Aorta (tissue), 5 donors: ENCODE data around the gene ESRRA. TPM values are rescaled to one million over a fixed set of nuclear protein-coding genes. Genes with fewer than 3 reads are reported as not detected.
"Not testable (repeated sequence)": the region's sequence is repeated elsewhere in the genome, so short reads cannot be mapped to it uniquely, and the experiment has no call there.

Experiments
- ATAC-seq: fragments of 200-7000 bp; cut with Tn5 transposase; one replicate; pipeline ENCODE4 v1.9.1; 2022; ENCODE audit warnings: moderate library complexity; ENCODE audit not compliant: low FRiP score
- DNase-seq, 2 donors: peaks; one replicate each; pipeline ENCODE4 v3.0.0-alpha.2; 2020
- H3K27ac ChIP-seq, 2 donors: one replicate each; pipeline ENCODE4 v1.5.1; 2013; ENCODE audit warnings: low read length in 2 of 2, mild to moderate bottlenecking in 2 of 2, moderate library complexity in 2 of 2, control low read depth in 1 of 2, inconsistent platforms in 1 of 2, low read depth in 1 of 2
- H3K27me3 ChIP-seq, 2 donors: one replicate each; pipeline ENCODE4 v1.6.1; 2013; ENCODE audit warnings: control low read depth in 1 of 2, low read length in 1 of 2, mild to moderate bottlenecking in 1 of 2, moderate library complexity in 1 of 2; ENCODE audit not compliant: insufficient read depth in 2 of 2, control insufficient read depth in 1 of 2
- H3K36me3 ChIP-seq, 2 donors: one replicate each; pipeline ENCODE4 v1.6.1; 2013; ENCODE audit warnings: control low read depth in 1 of 2, low read length in 1 of 2, mild to moderate bottlenecking in 1 of 2; ENCODE audit not compliant: insufficient read depth in 2 of 2, control insufficient read depth in 1 of 2
- H3K4me1 ChIP-seq, 2 donors: one replicate each; pipeline ENCODE4 v1.6.1; 2013; ENCODE audit warnings: low read length in 2 of 2, control low read depth in 1 of 2, mild to moderate bottlenecking in 1 of 2, moderate library complexity in 1 of 2; ENCODE audit not compliant: insufficient read depth in 2 of 2, control insufficient read depth in 1 of 2
- H3K4me3 ChIP-seq, 2 donors: one replicate each; pipeline ENCODE4 v1.5.1; 2013; ENCODE audit warnings: low read length in 2 of 2, control low read depth in 1 of 2, mild to moderate bottlenecking in 1 of 2
- H3K9me3 ChIP-seq: one replicate; pipeline ENCODE4 v1.6.1; 2013; ENCODE audit warnings: mild to moderate bottlenecking, low read length; ENCODE audit not compliant: control insufficient read depth
- WGBS, 2 donors: extraction: QIAGEN DNeasy Blood & Tissue Kit; methylation state at CpG; one replicate each; pipeline ENCODE4 v1.1.7; 2013; 5-methylcytosine and 5-hydroxymethylcytosine counted together
- intact Hi-C, 2 donors: fragments of 100-400 bp; cut with DNase I; formaldehyde crosslinking; loops; one replicate each; pipeline versions ENCODE4 v1.14.2 to v1.15.0; 2022
- polyA plus RNA-seq, 2 donors: library from polyadenylated mRNA; stranded (reverse); fragments of 200-250 nt; gene quantifications; one replicate each; pipeline ENCODE4 v1.2.3, GENCODE V29; 2013
- total RNA-seq, 2 donors: library from RNA; stranded (reverse); fragmentation: NEBNext Ultra II Directional; extraction: Animal tissue kit (Norgen Biotek cat#: 25700); gene quantifications; one replicate each; pipeline ENCODE4 v1.2.1, GENCODE V29; 2021
- donor health status: healthy with polysubstance abuse.
- donor health status: Bipolar disorder and iron deficiency.
- donor health status: DM: no; HTN: no; CAD: no.
- donor health status: DM: no; HTN: no; CAD: no.
- donor health status: DM: yes; HTN: yes; CAD: no.

ESRRA gene
- total and polyA plus RNA-seq, 4 donors = 25.9 to 54.7 (median 29.9) TPM

- no peaks in the 10 kb centered on the region for H3K36me3 ChIP-seq
- intact Hi-C loops = no loop called here
- H3K27me3 ChIP-seq = no peaks in the 10 kb centered on the region
- DNase-seq (no peak), ATAC-seq (no peak)
- no peaks in the 10 kb centered on the region for H3K4me1 ChIP-seq
- H3K9me3 ChIP-seq = no peaks in the 10 kb centered on the region
- no peak overlapping the region for H3K4me3 ChIP-seq
- 90 to 91% methylated on average over 5 of the region's 5 CpGs for WGBS, 2 donors
- no peak overlapping the region for H3K27ac ChIP-seq
Observed at GRCh38 chr11:64321533-64321932, 16.2 kb downstream of the ESRRA start.

GRCh38 chr11:64322925-64323260, 17.6 kb downstream of the ESRRA start:
- WGBS, 2 donors = 80 to 81% methylated on average over 7 of the region's 7 CpGs
- Histone ChIP-seq H3K36me3 (no peaks in the 10 kb centered on the region), H3K27ac (no peak overlapping the region), H3K4me1 (no peaks in the 10 kb centered on the region), H3K4me3 (no peak overlapping the region), H3K9me3 (no peaks in the 10 kb centered on the region), H3K27me3 (no peaks in the 10 kb centered on the region)
- DNase-seq (no peak), ATAC-seq (no peak)
- intact Hi-C loops = no loop called here

DNA sequence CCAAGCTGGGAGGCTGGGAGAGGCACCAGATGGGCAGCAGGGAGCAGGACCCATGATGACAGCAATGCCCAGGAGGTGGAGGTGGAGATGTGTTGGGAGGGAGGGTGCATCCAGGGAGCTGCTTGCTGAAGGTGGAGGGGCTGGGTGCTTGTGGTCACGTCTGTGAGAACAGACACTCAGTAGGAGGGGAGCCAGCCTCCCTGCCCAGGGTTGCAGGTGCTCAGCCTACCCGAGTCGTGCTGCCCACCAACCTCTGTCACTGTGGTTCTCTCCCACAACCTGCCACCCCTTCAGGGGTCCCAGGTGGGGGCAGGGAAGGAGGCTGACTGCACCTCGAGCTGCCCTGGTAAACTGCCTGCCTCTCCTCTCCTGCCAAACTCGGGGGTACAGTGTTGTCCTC, 18.0 kb downstream of the ESRRA start:
- intact Hi-C loops = no loop called here
- no peaks in the 10 kb centered on the region for H3K9me3 ChIP-seq
- H3K4me1 ChIP-seq = no peaks in the 10 kb centered on the region
- 68 to 74% methylated on average over 5 of the region's 5 CpGs for WGBS, 2 donors
- ATAC-seq = no peak
- DNase-seq = no peak
- H3K36me3 ChIP-seq = no peaks in the 10 kb centered on the region
- no peaks in the 10 kb centered on the region for H3K27me3 ChIP-seq
- H3K27ac ChIP-seq = no peak overlapping the region
- H3K4me3 ChIP-seq = no peak overlapping the region

DNA sequence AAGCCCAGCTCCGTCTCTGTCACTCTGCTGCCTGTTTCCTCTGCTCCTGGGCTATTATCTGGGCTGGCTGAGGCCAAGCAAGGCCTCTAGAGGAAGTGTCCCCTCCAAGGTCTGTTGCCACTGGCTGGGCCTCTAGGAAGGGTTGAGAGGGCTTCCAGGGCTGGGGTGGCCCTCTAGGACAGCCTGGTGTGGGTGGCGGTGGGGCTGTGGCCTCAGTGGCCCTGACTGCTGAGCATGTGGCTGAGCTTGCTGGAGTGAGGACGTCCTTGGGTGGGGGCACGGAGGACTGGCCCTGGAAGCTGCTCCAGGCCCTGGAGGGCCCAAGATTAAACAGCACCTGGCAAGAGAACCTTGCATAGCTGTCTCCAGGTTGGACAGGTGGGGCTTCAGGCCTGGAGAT, 18.7 kb downstream of the ESRRA start:
- not testable (repeated sequence) for H3K36me3 ChIP-seq

DNA sequence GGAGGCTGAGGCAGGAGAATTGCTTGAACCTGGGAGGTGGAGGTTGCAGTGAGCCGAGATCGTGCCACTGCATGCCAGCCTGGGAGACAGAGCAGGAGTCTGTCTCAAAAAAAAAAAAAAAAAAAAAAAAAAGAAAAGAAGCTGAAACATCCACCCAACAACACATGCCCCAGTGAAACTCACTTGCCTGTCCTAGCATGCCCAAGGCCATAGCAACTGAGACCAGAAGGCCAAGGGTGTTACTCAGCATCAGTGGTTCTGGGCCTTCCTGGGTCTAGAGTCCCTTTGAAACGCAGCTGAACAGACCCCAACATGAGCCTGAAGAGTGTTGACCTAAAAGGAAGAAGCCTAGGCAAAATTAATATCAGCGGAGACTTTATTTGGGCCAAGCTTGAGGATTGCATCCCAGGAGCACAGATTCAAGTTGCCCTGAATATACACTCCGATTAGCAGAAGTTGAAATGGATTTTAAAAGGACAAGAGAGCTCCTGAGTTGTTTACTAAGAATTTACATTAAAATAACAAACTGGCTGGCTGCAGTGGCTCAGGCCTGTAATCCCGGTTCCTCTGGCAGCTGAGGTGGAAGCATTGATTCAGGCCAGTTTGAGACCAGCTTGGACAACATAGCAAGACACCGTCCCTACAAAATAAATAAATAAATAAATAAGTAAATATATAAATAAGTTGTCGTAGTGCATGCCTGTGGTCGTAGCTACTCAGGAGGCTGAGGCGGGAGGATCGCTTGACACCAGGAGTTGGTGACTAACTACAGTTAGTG, 19.6 kb downstream of the ESRRA start:
- H3K27ac ChIP-seq = no peak overlapping the region
- no peaks in the 10 kb centered on the region for H3K36me3 ChIP-seq
- intact Hi-C loops = no loop called here
- 89 to 90% methylated on average over 11 of the region's 11 CpGs for WGBS, 2 donors
- H3K4me3 ChIP-seq = no peak overlapping the region
- H3K4me1 ChIP-seq = no peaks in the 10 kb centered on the region
- no peaks in the 10 kb centered on the region for H3K9me3 ChIP-seq
- no peaks in the 10 kb centered on the region for H3K27me3 ChIP-seq
- ATAC-seq = no peak
- no peak for DNase-seq

More for the DNA sequence above, 18.7 kb downstream of the ESRRA start:
- H3K4me3 ChIP-seq, H3K27ac ChIP-seq, H3K4me1 ChIP-seq, H3K27me3 ChIP-seq, intact Hi-C loops, ATAC-seq, DNase-seq, H3K9me3 ChIP-seq: not testable (repeated sequence)
- 87 to 88% methylated on average over 4 of the region's 4 CpGs for WGBS, 2 donors

DNA sequence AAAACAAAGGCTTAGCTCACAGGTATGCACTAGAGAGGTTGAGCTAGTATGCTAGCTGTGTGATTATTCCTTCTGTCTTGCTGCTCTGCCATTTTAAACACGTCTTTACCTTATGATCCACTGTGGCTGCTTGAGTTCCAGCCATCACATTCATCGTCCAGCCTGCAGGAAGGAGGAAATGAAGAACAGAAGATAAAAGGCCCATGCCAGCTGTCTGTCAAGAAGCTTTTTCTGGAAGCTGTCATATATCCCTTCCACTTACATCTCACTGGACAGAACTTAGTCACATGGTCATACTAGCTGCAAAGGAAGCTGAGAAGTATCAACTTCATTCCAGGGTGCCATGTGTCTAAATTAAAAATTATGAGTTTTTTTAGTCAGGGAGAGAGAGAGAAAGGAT, 22.1 kb downstream of the ESRRA start:
- Histone ChIP-seq H3K9me3 (no peaks in the 10 kb centered on the region), H3K27me3 (no peaks in the 10 kb centered on the region), H3K36me3 (no peaks in the 10 kb centered on the region), H3K4me1 (no peaks in the 10 kb centered on the region), H3K4me3 (no peak overlapping the region), H3K27ac (no peak overlapping the region)
- intact Hi-C loops = no loop called here
- WGBS, 2 donors = 97 to 100% methylated on average over 2 of the region's 2 CpGs
- ATAC-seq = no peak
- no peak for DNase-seq

DNA sequence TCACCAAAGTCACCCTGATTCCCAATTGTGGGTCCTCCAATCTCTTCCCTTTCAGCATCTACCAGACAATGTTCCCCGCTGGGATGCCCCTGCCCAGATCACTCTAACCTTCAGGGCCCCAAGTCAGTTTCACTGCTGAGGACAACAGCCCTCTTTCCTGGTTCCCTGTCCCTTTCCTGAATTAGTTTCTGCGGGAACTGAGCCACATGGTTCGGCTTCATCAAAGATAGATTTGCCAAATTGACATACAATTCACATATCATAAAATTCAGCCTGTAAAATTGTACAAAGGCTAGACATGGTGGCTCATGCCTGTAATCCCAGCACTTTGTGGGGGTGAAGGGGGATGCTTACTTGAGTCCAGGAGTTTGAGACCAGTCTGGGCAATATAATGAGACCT, 22.7 kb downstream of the ESRRA start:
- no peak overlapping the region for H3K4me3 ChIP-seq
- no peak overlapping the region for H3K27ac ChIP-seq
- no peaks in the 10 kb centered on the region for H3K9me3 ChIP-seq
- no peaks in the 10 kb centered on the region for H3K4me1 ChIP-seq
- ATAC-seq (no peak), DNase-seq (no peak)
- intact Hi-C loops = no loop called here
- H3K36me3 ChIP-seq = no peaks in the 10 kb centered on the region
- no peaks in the 10 kb centered on the region for H3K27me3 ChIP-seq
- WGBS, 2 donors = 89 to 92% methylated on average over 3 of the region's 3 CpGs

DNA sequence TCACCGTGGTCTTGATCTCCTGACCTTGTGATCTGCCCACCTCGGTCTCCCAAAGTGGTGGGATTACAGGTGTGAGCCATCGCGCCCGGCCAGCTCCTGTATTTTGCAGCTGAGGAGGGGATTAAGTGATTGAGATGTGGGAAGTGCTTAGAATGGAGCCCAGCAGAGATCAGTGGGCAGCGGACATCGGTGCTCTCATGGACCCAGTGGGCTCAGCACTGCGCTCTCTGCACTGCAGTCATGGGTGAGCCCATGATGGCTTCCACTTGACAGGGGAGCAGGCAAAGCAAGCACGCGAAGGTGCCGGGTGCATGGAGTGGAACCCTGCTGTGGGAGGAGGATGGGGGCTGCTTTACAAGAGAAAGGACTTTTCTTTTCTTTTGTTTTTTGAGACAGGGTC, 25.6 kb downstream of the ESRRA start:
- H3K4me1 ChIP-seq = no peaks in the 10 kb centered on the region
- H3K9me3 ChIP-seq = no peaks in the 10 kb centered on the region
- intact Hi-C loops = no loop called here
- DNase-seq = no peak
- no peak overlapping the region for H3K4me3 ChIP-seq
- no peak for ATAC-seq
- no peak overlapping the region for H3K27ac ChIP-seq
- 89 to 90% methylated on average over 11 of the region's 11 CpGs for WGBS, 2 donors
- H3K27me3 ChIP-seq = no peaks in the 10 kb centered on the region
- no peaks in the 10 kb centered on the region for H3K36me3 ChIP-seq

DNA sequence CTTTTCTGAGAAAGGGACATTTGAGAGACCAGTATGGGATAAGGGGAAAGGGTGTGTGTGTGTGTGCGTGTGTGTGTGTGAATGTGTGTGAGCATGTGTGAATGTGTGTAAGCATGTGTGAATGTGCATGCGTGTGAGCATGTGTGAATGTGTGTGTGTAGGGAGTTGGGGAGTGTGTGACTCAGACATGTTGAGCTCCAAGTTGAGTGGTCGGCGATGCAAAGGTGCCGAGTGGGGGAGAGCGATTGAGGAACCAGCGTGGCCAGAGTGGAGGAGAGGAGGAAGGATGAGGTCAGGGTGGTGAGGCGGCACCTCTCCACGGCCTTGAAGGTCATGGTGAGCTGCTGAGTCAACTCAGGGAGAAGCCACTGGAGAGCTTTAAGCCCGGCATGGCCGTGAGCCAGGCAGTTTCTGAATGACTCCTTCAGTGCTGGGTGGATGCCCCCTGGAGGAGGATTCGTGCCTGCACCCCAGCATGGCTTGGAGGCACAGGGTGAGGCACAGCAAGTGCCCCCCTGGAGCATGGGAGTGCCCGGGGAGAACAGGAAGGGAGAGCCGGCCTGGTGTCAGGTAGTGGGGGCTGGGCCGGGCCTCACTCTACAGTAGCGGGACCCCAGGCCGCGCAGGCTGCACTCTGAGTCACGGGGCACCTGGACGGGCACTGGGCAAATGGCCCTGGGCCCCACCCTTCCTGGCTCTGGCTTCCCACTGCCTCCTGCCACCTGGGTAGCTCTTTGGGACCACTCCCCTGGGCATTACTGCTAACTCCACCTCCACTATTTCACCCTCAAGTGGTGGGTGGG, 26.4 kb downstream of the ESRRA start:
- Histone ChIP-seq H3K27ac (no peak overlapping the region), H3K4me3 (no peak overlapping the region), H3K9me3 (no peaks in the 10 kb centered on the region), H3K36me3 (no peaks in the 10 kb centered on the region), H3K4me1 (no peaks in the 10 kb centered on the region), H3K27me3 (no peaks in the 10 kb centered on the region)
- DNase-seq (peak; percentile 86 to 91), ATAC-seq (peak; percentile 64)
- intact Hi-C loops = no loop called here
- 48 to 58% methylated on average over 20 of the region's 20 CpGs for WGBS, 2 donors
